Left ventricle myocardium inferior (tissue), 1 donor: ENCODE results near the gene CRTC1. TPM values are rescaled to one million over a fixed set of nuclear protein-coding genes. Genes with fewer than 3 reads are reported as not detected.

Experiments
- DNase-seq: peaks from one replicate; pipeline ENCODE4 v3.0.0-alpha.2; 2020
- H3K27ac ChIP-seq: fragments of 200-600 bp; replicated peaks from 2 replicates; pipeline ENCODE4 v1.8.0; 2021
- H3K27me3 ChIP-seq: fragments of 200-600 bp; 2 replicates; pipeline ENCODE4 v1.8.0; 2021; ENCODE audit warnings: low read depth
- H3K36me3 ChIP-seq: fragments of 200-600 bp; 2 replicates; pipeline ENCODE4 v1.8.0; 2021
- H3K4me1 ChIP-seq: fragments of 200-600 bp; 2 replicates; pipeline ENCODE4 v1.8.0; 2021
- H3K4me3 ChIP-seq: fragments of 200-600 bp; 2 replicates; pipeline ENCODE4 v1.8.0; 2021; ENCODE audit warnings: mild to moderate bottlenecking, moderate library complexity
- H3K9me3 ChIP-seq: fragments of 200-600 bp; replicated peaks from 2 replicates; pipeline ENCODE4 v1.8.0; 2021
- CTCF ChIP-seq: fragments of 200-600 bp; IDR thresholded peaks from 2 replicates; pipeline ENCODE4 v1.8.0; 2021; ENCODE audit warnings: antibody characterized with exemption, mild to moderate bottlenecking, borderline replicate concordance
- intact Hi-C: fragments of 100-400 bp; cut with micrococcal nuclease; formaldehyde crosslinking; loops from one replicate; pipeline ENCODE4 v1.11.0; 2022
- total RNA-seq: library from RNA; stranded (reverse); fragmentation: NEBNext Ultra II Directional; extraction: Animal tissue kit (Norgen Biotek cat#: 25700); gene quantifications from one replicate; pipeline ENCODE4 v1.2.1, GENCODE V29; 2021
- donor health status: DM: no; HTN: yes; CAD: no; lungs with severe emphysema.

The CRTC1 gene
- total RNA-seq, 1 donor from 2014 or later, result 9.7 TPM

GRCh38 chr19:18763674-18764590 is 80.5 kb downstream of the CRTC1 start:
- no peak for DNase-seq
- Histone ChIP-seq H3K27ac (no peak overlapping the region), H3K4me3 (no peak overlapping the region), H3K9me3 (no peaks in the 10 kb centered on the region), H3K4me1 (peaks cover 17% of the 10 kb centered on the region), H3K27me3 (no peaks in the 10 kb centered on the region), H3K36me3 (no peaks in the 10 kb centered on the region)
- no peak for TF ChIP-seq CTCF
- intact Hi-C loops, result no loop called here

- Histone ChIP-seq H3K4me3 (no peak overlapping the region), H3K27ac (no peak overlapping the region), H3K36me3 (no peaks in the 10 kb centered on the region), H3K9me3 (no peaks in the 10 kb centered on the region), H3K4me1 (peaks cover 17% of the 10 kb centered on the region), H3K27me3 (no peaks in the 10 kb centered on the region)
- intact Hi-C loops, result no loop called here
- no peak for DNase-seq
- TF ChIP-seq CTCF, result no peak
Measured at GRCh38 chr19:18764591-18765051, 81.1 kb downstream of the CRTC1 start.

DNA sequence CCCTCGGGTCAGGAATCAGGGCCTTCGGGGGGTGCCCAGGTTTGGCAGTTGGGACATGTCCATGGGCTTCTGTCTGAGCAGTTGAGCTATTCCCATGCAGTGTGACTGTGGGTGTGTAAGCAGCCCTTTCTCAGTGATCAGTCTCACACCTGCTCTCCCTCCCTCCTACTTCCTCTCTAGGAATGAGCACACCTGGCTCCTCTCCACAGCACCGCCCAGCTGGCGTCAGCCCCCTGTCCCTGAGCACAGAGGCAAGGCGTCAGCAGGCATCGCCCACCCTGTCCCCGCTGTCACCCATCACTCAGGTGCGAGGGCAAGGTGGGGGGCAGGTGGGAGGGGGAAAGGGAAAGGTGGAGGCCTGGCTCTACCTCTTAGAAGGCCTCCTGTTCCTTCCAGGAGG is 81.7 kb downstream of the CRTC1 start:
- Histone ChIP-seq H3K9me3 (no peaks in the 10 kb centered on the region), H3K27ac (no peak overlapping the region), H3K4me3 (no peak overlapping the region), H3K4me1 (peaks cover 17% of the 10 kb centered on the region), H3K27me3 (no peaks in the 10 kb centered on the region), H3K36me3 (no peaks in the 10 kb centered on the region)
- no peak for TF ChIP-seq CTCF
- intact Hi-C loops, result no loop called here
- no peak for DNase-seq

DNA sequence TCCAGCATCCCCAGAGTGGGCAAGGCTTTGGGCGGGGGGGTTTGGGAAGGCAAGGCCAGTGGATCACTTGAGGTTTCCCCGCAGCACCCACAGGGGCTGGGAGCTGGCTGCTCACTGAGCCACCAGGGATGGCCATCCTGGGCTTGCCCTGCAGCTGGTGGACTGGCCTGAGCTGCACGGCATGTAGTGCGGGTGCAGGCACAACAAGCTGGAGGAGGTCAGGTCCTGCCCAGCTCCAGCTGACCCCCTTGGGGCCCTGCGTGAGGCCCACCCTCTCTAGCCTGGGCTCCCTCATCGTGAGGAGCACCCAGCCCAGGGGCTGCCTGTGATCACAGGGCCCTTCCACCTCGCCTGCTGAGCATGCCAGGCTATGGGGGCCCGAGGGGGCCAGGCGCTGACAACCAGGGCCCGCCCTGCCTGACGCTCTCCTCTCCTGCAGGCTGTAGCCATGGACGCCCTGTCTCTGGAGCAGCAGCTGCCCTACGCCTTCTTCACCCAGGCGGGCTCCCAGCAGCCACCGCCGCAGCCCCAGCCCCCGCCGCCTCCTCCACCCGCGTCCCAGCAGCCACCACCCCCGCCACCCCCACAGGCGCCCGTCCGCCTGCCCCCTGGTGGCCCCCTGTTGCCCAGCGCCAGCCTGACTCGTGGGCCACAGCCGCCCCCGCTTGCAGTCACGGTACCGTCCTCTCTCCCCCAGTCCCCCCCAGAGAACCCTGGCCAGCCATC is 84.7 kb downstream of the CRTC1 start:
- Histone ChIP-seq H3K27me3 (no peaks in the 10 kb centered on the region), H3K9me3 (no peaks in the 10 kb centered on the region), H3K4me1 (peaks cover under 1% of the 10 kb centered on the region), H3K27ac (no peak overlapping the region), H3K36me3 (no peaks in the 10 kb centered on the region), H3K4me3 (no peak overlapping the region)
- no peak for TF ChIP-seq CTCF
- intact Hi-C loops, result no loop called here
- no peak for DNase-seq

DNA sequence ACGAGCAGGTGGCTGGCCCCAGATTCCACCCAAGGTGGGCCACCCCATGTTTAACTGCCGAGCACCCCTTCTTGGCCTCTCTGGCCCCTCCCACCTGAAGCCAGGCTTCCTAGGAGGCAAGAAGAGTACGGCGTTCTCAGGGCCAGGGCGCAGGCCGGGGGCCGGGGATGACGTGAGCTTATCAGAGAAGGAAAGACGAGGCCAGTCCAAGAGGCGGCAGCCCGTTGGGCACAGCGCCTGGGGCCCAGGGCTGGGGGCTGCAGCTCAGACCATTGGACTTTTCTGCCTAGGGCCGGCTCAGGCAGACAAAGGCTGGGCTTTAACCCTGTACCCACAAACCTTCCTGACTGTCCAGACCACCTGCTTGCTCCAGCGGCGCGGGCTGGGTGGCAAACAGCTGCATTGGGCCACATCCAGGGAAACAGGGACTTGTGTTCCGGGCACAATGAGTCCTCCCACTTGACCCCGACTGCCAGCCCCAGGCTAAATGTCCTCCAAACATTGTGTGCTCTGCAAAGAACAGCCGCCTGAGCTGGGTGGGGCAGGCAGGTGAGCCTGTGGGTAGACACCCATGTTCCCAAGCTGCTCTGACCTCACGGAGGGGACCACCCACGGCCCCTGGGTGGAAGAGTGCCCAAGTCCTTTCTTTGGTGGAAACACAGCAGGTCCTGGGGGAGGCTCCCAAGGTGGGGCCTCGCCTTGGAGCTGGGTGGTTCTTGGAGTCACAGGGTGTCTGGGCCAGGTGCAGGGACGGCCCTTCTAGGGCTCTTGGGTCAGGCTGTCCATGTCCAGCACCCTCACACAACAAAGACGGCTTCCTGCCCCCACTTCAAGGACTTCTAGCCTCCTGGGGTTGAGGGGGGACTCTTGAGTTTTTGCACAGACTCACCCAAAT is 85.8 kb downstream of the CRTC1 start:
- H3K4me3 ChIP-seq, result no peak overlapping the region
- H3K4me1 ChIP-seq, result no peaks in the 10 kb centered on the region
- intact Hi-C loops, result no loop called here
- TF ChIP-seq CTCF, result no peak
- H3K27me3 ChIP-seq, result no peaks in the 10 kb centered on the region
- H3K9me3 ChIP-seq, result no peaks in the 10 kb centered on the region
- no peak overlapping the region for H3K27ac ChIP-seq
- DNase-seq, result no peak
- H3K36me3 ChIP-seq, result no peaks in the 10 kb centered on the region
